HG02798 (cell line): ENCODE results near the gene IP6K2.

Experiments used
- ATAC-seq: cut with Tn5 transposase; IDR thresholded peaks from one replicate; pipeline ENCODE4 v1.9.1; 2021; ENCODE audit warnings: mild to moderate bottlenecking; ENCODE audit not compliant: unreplicated experiment, poor library complexity

IP6K2 gene

DNA sequence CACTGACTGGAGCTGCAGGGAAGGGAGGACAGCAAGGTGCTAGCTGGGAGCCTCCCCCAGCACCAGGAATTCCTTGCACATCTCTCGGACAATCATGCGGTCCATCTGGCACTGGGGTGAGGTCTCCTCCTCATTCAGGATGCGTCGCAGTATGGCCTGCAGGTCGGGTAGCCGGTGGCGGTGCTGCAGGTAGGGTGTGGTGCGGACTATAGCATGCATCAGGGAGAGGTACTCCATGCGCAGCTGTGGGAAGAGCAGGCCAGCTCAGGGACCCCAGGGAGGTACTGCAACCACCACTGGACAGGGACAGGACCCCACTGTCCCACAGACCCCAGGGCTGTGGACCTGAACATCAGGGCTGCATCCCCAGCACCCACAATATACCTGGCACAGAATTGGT, 42.5 kb downstream of the IP6K2 start:
- no peak for ATAC-seq

DNA sequence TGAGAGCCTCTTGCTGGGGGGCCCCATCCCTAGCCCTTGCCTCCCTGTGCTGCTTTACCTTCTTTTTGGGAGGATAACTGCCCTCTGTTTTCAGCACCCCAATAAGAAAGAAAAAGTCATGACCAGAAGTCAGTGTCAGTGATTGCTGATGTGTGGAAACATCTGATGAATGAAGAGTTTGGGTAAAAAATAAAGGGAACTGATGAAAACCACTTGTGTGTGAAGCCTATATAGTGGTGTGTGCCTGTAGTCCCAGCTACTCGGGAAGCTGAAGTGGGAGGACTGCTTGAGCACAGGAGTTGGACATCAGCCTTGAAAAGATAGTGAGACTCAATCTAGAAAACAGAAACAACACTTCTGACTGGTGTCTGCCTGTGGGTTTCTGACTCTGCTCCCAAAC, 44.5 kb downstream of the IP6K2 start:
- no peak for ATAC-seq

DNA sequence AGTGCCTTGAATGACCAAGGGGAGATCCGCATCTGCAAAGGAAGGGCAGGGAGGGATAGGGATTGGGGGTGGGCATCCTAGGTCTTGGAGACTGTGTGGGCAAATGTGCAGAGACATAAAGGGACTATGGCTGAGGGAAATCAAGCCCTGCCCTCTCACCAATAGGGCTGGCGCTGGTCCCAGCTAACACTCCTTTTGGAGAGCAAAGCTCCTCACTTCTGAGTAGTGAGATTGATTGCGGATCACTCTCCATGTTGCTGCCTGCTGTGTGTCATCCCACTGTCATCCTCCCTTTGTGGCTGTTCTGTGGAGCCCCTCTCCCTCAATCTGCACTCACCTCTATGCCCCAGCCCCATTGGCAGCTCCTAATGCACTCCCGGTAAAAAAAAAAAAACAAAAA, 52.1 kb downstream of the IP6K2 start:
- no peak for ATAC-seq

DNA sequence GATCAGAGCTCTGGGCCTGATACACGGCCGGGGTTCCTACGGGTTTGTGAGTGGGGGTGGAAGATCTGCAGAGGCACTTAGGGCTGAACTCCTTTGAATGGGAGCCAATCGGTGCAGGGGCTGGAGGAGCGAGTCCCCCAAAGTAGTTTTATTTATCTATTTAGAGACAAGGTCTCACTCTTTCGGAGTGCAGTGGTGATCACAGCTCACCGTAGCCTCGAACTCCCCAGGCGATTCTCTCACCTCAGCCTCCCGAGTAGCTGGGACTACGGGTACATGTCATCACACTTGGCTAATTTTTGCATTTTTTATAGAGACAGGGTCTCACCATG, 52.7 kb downstream of the IP6K2 start:
- ATAC-seq = no peak

DNA sequence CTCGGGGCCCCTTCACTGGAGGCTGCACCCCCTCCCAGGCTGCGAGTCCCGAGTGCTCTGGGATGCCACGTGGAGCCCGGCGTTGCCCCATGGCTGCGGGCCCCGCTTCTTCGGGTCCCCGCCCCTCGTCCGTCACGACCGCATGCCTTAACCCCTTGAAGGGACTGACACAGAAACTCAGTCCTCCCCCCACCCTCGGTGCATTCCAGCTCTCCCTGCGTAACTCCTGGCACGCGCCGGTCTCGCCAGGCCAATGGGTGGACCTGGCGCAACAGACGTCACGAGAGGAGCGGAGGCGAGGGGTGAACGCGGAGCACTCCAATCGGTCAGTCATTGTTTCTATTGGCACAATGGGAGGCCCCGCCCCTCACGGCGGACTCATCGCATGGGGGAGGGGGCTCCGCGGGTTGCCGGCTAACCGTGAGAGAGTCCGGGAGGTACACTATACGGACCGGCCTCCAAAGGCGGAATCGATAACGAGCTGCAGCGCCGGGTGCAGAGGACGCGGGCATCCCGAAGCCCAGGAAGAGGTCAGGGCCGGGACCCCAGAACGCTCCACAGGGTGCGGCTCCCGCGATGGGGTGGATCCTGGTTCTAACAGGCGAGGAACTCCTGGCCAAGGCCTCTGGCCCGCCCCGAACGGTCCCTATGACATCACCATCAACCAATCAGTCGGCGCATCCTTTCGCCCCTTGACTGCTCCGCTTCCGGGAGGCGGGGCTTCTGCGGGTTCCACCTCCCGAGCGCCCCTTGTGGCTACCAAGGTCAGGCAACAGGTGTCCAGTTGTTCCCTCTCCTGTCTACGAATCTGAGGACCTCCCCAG, 53.3 kb downstream of the IP6K2 start:
- peak; percentile 88 for ATAC-seq

DNA sequence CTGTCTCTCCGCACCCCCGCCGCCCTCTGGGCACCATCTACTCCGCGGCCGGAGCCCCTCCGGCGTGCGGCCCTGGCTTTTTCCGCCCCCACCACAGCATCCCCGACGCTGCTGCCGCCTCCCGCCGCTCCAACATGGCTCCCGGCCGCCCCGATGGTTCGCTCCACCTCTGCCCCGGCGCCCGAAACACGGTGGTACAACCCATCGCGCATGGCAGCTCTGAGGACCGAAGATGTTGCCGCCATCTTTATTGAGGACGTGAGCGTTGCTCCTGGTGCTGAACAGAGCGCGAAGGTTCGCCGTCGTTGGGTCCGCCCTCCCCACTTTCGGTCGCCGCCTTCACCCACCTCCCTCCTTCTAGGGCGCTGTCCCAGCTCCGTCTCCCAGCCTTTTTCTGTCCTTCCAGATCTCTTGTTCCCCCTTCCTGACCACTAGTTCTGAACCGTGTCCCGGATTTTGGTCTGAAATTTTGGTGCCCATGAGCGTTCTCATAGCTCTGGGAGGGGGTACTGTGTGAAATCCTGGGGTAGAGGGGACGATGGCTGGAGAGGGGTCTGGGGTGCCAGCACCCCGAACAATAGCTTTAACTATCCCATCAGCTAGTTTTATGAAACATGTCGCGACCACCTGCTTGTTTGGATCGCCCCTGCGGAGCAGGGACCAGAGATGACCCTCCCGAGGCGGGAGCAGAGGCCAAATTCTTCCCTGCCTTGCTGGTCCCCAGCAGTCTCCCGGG, 54.1 kb downstream of the IP6K2 start, which contains the start of gene CELSR3:
TSS of gene CELSR3 (minus strand) at position 134 of the 736 bp plus-strand sequence. CDS start 252 bp downstream, outside the sequence.
- ATAC-seq = peak; percentile 31

DNA sequence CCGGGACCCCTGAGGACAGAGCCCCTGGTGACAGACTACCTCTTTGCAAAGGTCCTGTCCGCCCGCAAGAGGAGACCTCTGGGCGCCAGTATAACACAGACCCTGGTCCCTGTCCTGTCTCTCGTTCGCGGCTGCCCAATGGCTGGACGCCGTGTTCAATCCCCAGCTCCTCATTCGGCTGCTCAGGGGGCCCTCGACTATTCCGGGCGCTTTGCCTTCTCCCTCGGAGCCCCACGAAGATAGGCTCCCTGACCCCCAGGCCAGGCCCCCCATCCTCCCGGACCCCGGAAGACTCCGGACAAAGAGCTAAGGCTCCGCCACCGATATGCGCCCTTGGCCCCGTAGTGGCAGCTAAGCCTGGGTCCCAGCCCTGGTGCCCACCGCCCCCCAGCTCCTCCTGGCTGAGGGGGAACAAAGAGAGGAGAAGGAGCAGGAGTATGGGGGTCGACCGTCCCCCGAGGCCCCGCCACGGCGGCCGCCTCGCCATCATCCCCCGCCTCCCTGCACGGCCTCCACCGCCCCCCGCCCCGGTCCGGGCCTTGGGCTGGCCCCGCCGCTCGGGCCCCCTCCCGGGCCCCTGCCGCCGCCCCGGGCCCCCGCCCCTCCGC, 54.8 kb downstream of the IP6K2 start:
- no peak for ATAC-seq

DNA sequence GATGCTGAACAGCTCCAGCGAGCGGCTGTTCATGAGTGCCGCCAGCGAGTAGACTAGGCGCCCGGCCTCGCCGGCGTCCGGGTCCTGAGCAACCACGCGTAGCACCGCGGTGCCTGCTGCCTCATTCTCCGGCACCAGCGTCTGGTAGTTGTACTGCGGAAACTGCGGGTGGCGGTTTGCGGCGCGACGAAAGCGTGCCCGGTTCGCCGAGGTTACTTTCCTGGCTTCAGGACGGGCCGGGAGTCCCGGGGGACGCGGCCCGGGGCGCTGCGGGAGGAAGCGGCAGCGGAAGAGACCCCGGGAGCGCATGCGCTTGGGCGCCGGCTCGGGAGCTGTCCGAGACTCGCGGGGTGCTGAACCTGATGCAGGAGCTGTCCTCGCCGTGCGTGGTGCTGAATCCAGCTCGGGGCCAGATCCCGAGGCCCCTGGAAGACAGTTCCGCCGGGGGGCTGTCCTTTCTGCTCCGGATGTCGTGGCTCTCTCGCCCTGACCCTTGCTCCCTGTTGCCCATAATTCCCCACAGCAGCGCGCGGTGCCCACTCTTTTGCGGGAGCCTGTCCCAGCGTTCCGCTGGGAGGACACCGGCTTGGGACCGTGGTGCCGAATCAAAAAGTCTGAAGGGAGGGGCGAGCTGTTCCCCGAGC, 55.4 kb downstream of the IP6K2 start:
- ATAC-seq = no peak

DNA sequence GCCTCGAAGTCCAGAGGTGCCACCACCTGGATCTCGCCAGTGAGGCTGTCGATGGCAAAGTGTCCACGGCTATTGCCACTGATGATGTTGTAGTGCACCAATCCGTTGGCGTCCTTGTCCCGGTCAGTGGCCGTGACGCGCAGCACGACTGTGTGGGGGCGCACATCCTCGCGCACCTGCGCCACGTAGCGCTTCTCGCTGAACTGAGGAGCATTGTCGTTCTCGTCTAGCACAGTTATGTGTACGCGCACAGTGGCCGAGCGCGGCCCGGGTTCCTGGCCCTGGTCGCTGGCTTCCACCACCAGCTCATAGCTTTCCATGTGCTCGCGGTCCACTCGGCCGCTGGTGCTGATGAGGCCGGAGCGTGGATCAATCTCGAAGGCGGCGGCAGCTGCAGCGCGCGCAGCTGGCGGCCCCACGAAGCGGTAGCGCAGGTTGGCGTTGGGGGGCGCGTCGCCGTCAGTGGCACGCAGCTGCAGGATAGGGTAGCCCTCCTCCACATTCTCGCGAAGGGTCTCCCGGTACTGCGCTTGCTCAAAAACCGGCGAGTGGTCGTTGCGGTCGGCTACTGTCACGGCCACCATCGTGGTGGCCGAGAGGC, 56.1 kb downstream of the IP6K2 start:
- ATAC-seq = no peak

DNA sequence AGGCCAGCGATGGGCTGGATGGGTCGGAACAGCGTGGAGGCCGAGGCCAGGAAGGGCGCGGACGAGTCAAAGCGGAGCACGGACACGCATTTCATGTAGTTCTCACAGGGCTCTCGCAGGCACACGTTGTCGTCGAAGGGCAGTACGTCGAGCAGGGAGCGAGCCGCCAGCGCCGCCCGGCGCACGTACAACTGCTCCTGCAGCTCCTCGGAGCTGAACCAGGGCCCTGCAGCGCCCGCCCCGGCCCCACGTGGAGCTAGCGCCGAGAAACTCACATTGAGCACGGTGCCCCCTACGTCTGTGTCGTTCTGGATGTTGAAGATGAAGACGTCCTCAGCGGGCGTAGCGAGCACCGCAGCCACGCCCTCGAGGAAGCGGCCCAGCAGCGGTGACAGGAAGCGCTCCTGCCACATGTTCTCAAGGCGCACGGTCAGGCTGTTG, 60.2 kb downstream of the IP6K2 start:
- no peak for ATAC-seq

DNA sequence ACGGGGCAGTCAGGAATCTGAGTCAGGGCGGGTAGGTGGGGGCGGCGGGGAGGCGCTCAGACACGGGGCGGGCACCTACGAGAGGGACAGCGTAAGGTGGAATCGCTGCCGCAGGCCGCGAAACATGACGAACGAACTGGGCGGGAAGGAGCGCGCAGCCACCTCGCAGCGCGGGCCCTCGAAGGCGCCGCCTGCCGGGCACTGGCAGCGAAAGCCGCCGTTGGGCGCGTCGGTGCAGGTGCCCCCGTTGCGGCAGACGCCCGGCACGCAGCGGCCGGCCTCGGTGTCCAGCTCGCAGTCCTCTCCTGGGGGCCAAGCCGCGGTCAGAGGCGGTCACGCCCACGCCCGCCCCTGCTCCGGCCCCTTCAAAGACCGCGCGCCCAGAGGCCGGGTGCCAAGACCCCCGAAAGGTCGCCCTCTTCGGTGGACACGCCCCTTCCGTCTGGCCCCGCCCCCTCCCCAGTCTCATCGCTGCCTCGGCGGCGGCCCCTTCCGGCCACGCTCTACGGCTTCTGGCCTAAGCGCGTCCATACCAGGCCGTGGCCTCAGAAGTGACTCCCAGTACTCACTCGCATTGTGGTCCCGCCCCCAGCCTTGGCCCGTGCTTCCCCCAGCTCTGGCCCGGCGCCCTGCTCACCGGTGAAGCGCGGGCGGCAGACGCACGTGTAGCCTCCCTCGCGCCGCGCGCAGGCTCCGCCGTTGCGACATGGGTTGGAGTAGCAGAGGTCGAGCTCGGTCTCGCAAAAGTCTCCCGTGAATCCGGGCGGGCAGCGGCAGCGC, 60.8 kb downstream of the IP6K2 start:
- ATAC-seq = peak; percentile 54

DNA sequence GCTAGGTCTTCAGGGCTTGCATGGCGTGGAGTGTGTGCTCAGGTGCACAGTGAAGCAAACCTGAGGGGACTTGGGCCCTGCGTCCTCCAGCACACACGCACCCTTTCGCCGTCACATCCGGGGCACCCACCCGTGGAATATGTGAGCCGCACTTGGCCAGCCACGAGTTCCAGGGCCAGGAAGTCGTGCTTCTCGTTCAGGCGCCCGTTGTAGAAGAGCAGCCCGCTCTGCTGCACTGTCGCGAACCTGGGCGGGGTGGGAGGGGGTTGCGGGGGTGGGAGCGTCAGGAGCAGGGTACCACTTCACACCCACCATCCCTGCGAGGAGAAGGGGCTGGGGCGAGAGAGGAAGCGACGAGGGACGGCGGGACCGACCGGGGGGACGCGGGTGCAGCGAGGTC, 61.4 kb downstream of the IP6K2 start:
- no peak for ATAC-seq

DNA sequence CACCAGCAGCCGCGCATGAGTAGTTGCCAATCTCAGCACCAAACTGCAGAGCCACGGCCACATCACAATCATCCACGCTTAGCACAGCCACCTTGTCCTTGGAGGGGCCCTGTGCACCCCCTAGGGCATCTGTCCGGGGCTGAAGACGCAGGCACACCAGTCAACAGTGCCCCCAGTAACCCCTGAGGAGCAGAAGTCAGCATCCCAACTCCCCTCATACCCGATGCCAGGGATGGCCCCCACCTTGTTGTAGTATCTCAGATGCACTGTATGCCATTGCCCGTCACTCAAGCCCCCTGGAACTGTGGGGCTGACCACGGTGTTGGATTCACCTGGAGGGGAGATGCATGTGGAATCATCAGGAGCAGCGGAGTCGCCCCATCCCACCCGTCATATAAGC, 62.0 kb downstream of the IP6K2 start:
- no peak for ATAC-seq

DNA sequence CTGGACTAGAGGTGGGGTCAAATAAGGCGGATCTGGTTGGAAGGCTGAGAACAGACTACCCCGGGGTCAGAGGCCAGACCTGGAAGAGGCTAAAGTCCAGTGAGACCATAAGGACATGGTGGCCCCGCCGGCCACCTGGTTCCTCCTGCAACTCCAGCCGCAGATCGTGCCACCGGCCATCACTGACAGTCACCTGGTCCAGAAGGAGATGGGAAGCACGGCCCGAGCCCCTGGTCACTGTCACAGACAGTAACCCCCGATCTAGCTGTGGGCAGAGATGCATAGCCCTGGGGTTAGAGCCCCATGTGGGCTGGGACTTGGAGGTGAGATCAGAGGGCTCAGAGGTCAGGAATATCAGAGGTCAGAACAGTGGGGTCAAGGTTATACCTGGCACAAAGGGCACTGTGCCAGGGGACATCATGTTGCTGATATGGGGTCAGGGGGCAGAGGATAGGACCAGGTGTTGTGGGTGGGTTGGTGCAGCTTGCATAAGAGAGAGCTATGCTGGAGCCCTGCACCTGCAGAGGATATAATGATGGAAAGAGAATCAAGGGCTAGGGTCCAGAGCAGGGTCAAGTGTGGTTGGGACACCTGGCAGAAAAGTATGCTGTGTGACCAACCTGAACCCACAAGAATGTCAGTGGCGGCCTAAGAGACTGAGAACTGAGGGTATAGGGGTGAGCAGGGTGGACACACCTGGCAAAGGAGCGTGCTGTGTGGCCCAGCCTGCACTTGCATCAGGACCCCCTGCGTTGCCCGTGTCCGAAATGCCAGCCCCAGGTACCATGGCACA, 63.9 kb downstream of the IP6K2 start:
- no peak for ATAC-seq

DNA sequence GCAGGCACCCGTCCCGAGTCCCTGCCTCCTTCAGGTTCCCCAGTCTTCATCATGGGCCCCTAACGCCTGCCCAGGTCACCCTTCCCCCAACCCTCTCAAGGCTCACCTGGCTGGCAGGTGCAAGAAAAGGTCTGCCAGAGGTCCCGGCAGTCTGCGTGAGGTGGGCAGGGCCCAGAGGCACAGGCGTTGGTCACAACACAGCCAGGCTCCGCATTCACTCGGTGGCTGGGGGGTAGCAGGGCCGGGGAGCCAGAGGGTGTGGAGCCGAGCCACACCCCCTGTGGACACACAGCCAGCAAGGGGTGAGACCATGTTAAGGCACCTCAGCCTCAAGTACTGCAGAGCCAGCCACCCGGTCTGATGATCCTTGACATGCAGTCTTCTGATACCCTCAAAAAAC, 65.2 kb downstream of the IP6K2 start:
- ATAC-seq = no peak

DNA sequence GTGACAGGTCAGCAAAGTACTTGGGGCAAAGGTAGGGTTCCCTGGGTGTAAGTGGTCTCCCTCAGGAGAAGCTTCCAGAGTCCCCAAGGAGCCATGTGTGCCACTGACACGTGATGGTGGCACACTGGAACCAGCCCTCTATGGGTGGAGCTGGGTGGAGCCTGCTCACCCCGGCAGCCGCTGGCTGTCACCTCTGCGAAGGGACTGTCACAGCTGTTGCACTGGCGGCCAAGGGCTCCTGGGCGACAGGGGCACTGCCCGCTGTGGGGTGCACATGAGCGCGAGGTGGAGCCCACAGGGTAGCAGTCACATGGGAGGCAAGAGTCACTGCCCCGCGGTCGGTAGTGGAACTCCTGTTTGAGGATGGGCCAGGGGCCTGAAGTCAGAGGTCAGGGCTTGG, 66.3 kb downstream of the IP6K2 start:
- ATAC-seq = no peak

DNA sequence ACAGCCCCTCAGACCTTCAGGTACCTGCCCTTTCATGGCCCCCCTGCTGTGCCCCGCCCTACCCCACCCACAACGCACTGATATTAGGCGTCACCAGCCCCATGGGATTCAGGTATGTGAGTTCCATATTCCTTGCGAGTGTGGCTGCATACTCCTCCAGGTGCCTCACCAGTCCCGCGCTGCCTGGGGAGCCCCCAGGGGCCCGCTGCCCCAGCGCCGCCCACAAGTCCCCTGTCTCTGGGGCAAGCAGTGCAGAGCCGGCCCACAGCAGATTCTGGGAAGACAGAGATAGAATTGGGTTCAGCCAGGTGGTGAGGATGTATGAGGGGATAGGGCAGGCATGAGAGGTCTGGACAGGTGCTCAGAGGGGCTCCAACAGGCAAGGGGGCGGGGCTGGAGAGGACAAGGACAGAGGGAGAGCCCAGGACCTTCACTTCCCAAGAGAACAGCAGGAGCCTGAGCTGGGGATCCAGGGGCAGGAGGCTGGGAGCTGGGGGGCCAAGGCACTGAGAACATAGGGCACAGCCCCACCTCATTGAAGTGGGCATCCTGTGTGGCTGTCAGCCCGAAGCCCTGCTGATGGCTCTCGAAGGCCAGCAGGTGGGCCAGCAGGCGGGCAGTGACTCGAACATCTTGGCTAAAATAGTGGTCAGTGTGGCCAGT, 68.7 kb downstream of the IP6K2 start:
- no peak for ATAC-seq

DNA sequence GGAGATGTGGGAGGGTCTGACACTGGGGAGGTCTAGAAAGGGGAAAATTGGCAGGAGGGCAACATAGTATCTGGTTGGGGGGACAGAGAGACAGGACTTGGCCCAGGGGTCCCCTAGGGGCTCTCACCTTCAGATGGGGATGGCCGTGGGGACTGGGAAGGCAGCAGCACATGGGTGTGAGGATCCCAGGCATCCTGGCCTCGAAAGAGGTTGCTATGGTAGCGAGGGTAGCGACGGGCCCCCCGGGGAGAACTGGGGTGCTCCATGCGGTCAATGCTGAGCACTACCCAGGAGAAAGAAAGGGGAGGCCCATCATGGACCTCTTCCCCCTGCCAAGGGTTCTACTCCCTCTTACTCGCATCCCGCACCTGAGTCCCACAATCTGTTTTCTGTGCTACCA, 69.3 kb downstream of the IP6K2 start:
- ATAC-seq = no peak
